HepG2 (cell line): Measurements from ENCODE around the gene PGA3. TPM values are rescaled to one million over a fixed set of nuclear protein-coding genes. Genes with fewer than 3 reads are reported as not detected.

Experiments used
- CBX5 ChIP-seq: sonication (generic); formaldehyde crosslinking; IDR thresholded peaks from 2 replicates; pipeline ENCODE4 v1.4.0; 2020; ENCODE audit warnings: missing genetic modification reagents, borderline replicate concordance
- CREB1 ChIP-seq, 2 experiments: fragments of 450-650 bp in 1 of 2; IDR thresholded peaks; 2 replicates each; pipeline ENCODE4 v1.6.1; 2016 to 2017; ENCODE audit warnings: control low read depth in 1 of 2, mild to moderate bottlenecking in 1 of 2, missing compliant biosample characterization in 1 of 2, missing genetic modification characterization in 1 of 2
- HMGA1 ChIP-seq: sonication (generic); formaldehyde crosslinking; conservative IDR thresholded peaks from 2 replicates; pipeline ENCODE4 v1.4.0; 2020; ENCODE audit warnings: missing genetic modification reagents
- HNF4A ChIP-seq: sonication (generic); formaldehyde crosslinking; IDR thresholded peaks from 2 replicates; pipeline ENCODE4 v1.4.0; 2020; ENCODE audit warnings: missing genetic modification reagents
- LCORL ChIP-seq, 2 experiments: fragments of 450-650 bp in 1 of 2; sonication (generic) in 1 of 2; formaldehyde crosslinking in 1 of 2; IDR thresholded peaks; 2 replicates each; pipeline versions ENCODE4 v1.5.0 to v1.6.1; 2017 to 2020; ENCODE audit warnings: antibody characterized with exemption in 1 of 2, missing genetic modification reagents in 1 of 2
- PAF1 ChIP-seq: IDR thresholded peaks from 2 replicates; pipeline ENCODE4 v1.6.1; 2016; ENCODE audit warnings: missing genetic modification reagents, missing compliant biosample characterization
- POLR2A ChIP-seq, 2 experiments: IDR thresholded peaks; 2 replicates each; pipeline ENCODE4 v1.6.1; 2011; ENCODE audit warnings: low read depth in 2 of 2, low read length in 2 of 2, mild to moderate bottlenecking in 1 of 2, moderate library complexity in 1 of 2; ENCODE audit not compliant: insufficient read depth in 1 of 2
- RAD21 ChIP-seq: fragments of 450-650 bp; formaldehyde crosslinking; IDR thresholded peaks from 2 replicates; pipeline ENCODE4 v1.5.0; 2020; ENCODE audit warnings: mild to moderate bottlenecking
- RBM22 ChIP-seq: fragments of 200-400 bp; formaldehyde crosslinking; optimal IDR thresholded peaks from 2 replicates; pipeline ENCODE3; 2017; ENCODE audit warnings: mild to moderate bottlenecking, low read length, moderate library complexity
- RFX5 ChIP-seq: IDR thresholded peaks from 2 replicates; pipeline ENCODE4 v1.6.1; 2011; ENCODE audit warnings: low read depth, low read length, improper control_type of control experiment
- SRSF9 ChIP-seq: fragments of 200-400 bp; formaldehyde crosslinking; IDR thresholded peaks from 2 replicates; pipeline ENCODE4 v1.6.1; 2018; ENCODE audit warnings: borderline replicate concordance, mild to moderate bottlenecking, low read depth, low read length; ENCODE audit not compliant: insufficient read depth, poor library complexity, severe bottlenecking
- TBX3 ChIP-seq: fragments of 450-650 bp; IDR thresholded peaks from 2 replicates; pipeline ENCODE4 v1.6.1; 2017; ENCODE audit warnings: antibody characterized with exemption, mild to moderate bottlenecking, inconsistent platforms, borderline replicate concordance
- YEATS4 ChIP-seq: sonication (generic); formaldehyde crosslinking; IDR thresholded peaks from 2 replicates; pipeline ENCODE4 v1.4.0; 2020; ENCODE audit warnings: missing genetic modification reagents, borderline replicate concordance
- ZBTB38 ChIP-seq: sonication (generic); formaldehyde crosslinking; IDR thresholded peaks from 2 replicates; pipeline ENCODE4 v1.5.1; 2020; ENCODE audit warnings: mild to moderate bottlenecking, missing genetic modification reagents
- ZFAT ChIP-seq: sonication (generic); formaldehyde crosslinking; conservative IDR thresholded peaks from 2 replicates; pipeline ENCODE4 v1.8.1; 2023; ENCODE audit warnings: missing genetic modification reagents, inconsistent platforms
- ZFX ChIP-seq: sonication (generic); formaldehyde crosslinking; IDR thresholded peaks from 2 replicates; pipeline ENCODE4 v1.4.0; 2020; ENCODE audit warnings: mild to moderate bottlenecking, low read depth, missing genetic modification reagents, moderate library complexity
- ZNF10 ChIP-seq: sonication (generic); formaldehyde crosslinking; IDR thresholded peaks from 2 replicates; pipeline ENCODE4 v1.4.0; 2020; ENCODE audit warnings: mild to moderate bottlenecking, low read depth, missing genetic modification reagents, borderline replicate concordance
- ZNF205 ChIP-seq: IDR thresholded peaks from 2 replicates; pipeline ENCODE4 v1.6.1; 2018; ENCODE audit warnings: missing biosample characterization, missing genetic modification reagents
- ZNF546 ChIP-seq: sonication (generic); formaldehyde crosslinking; conservative IDR thresholded peaks from 2 replicates; pipeline ENCODE4 v1.8.1; 2023; ENCODE audit warnings: mild to moderate bottlenecking, missing genetic modification reagents
- ZNF768 ChIP-seq: sonication (generic); formaldehyde crosslinking; IDR thresholded peaks from 2 replicates; pipeline ENCODE4 v1.4.0; 2020; ENCODE audit warnings: missing genetic modification reagents
- ZNF790 ChIP-seq: sonication (generic); formaldehyde crosslinking; IDR thresholded peaks from 2 replicates; pipeline ENCODE4 v1.8.0; 2022; ENCODE audit warnings: missing genetic modification reagents, mild to moderate bottlenecking, borderline replicate concordance
- ZNF83 ChIP-seq: sonication (generic); formaldehyde crosslinking; IDR thresholded peaks from 2 replicates; pipeline ENCODE4 v1.4.0; 2020; ENCODE audit warnings: missing genetic modification reagents, mild to moderate bottlenecking, borderline replicate concordance
- ZSCAN12 ChIP-seq: sonication (generic); formaldehyde crosslinking; IDR thresholded peaks from 2 replicates; pipeline ENCODE4 v1.9.0; 2021; ENCODE audit warnings: mild to moderate bottlenecking, missing genetic modification reagents
- polyA plus RNA-seq, 8 experiments: library from polyadenylated mRNA; depleted of rRNA in 3 of 8; stranded (reverse) in 7 of 8; unstranded in 1 of 8; fragments of >200 nt; fragmentation: Illumina TruSeq in 4 of 8; extraction: Trizol in 4 of 8; gene quantifications; 2 replicates each; pipeline versions ENCODE4 v1.2.1 to v1.2.3, GENCODE V29; 2011 to 2016; ENCODE audit warnings: low read depth in 4 of 8, missing spikeins in 1 of 8, mixed read lengths in 1 of 8; ENCODE audit not compliant: insufficient read depth in 1 of 8
- total RNA-seq, 5 experiments: library from RNA; depleted of rRNA; stranded (reverse); fragments of >200 nt; fragmentation: Illumina TruSeq; extraction: Trizol; gene quantifications; 2 replicates each; pipeline ENCODE4 v1.2.3, GENCODE V29; 2016; ENCODE audit warnings: low read depth in 1 of 5
- TF ChIP-seq, protein P1 (sequence below): sonication (generic); formaldehyde crosslinking; IDR thresholded peaks from 2 replicates; pipeline ENCODE4 v1.5.1; 2020; ENCODE audit warnings: mild to moderate bottlenecking, missing genetic modification reagents, borderline replicate concordance
- TF ChIP-seq, protein P2 (sequence below): sonication (generic); formaldehyde crosslinking; IDR thresholded peaks from 2 replicates; pipeline ENCODE4 v1.5.0; 2020; ENCODE audit warnings: mild to moderate bottlenecking, missing genetic modification reagents, moderate library complexity
- TF ChIP-seq, protein P3 (sequence below): IDR thresholded peaks from 2 replicates; pipeline ENCODE4 v1.6.1; 2016; ENCODE audit warnings: mild to moderate bottlenecking, missing biosample characterization, missing genetic modification reagents
- TF ChIP-seq, protein P4 (sequence below): sonication (generic); formaldehyde crosslinking; IDR thresholded peaks from 2 replicates; pipeline ENCODE4 v1.4.0; 2020; ENCODE audit warnings: missing genetic modification reagents

Gene PGA3
- total and polyA plus RNA-seq, 2 of the 13 experiments (the other 11 are each of a cell fraction or from before 2014, with no cell fraction given): not detected

DNA sequence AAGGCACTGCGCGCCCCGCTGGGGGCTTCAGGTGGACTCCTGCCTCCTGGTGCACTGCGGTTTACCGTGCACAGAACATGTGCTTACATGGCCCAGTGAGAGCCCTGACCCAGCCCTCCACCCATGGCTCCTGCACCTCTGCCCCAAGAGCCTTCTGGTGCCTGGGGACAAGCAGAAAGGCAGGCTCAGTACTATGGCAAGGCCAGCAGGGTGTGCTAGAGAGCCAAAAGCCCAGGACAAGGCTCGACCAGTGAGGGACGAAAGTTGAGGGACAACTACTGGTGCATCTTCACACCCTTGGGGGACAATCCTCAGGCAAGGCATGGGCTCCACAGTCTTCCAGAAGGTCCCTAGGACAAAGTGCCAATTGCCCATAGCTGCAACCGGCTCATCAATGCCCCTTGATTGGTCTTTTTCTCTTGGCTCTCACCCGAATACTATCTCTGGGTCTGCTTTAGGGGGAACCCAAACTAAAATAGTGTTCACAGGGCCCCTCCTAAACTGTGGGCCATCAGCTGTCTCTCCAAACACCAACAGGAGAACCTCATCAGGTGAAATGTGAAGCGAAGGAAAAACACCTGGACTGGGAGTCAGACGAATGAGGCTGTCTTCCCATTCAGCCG is 51.2 kb downstream of the PGA3 start (continued):
- TF ChIP-seq ZNF83 (CRISPR knock-in tag) (no peak), YEATS4 (CRISPR knock-in tag) (no peak), ZSCAN12 (CRISPR knock-in tag) (no peak), ZFAT (CRISPR knock-in tag) (no peak), ZNF546 (CRISPR knock-in tag) (no peak), ZNF790 (CRISPR knock-in tag) (no peak), RAD21 (CRISPR knock-in tag) (peak; percentile 74), ZBTB38 (CRISPR knock-in tag) (0 out of 2 replicates have a peak, but pooled peaks have one; percentile 39), ZNF768 (CRISPR knock-in tag) (0 out of 2 replicates have a peak, but pooled peaks have one; percentile 18), LCORL (IDR thresholded peaks at IDR 0.05) (no peak), LCORL (CRISPR knock-in tag; IDR thresholded peaks at IDR 0.05) (peak; percentile 69), POLR2A (IDR thresholded peaks at IDR 0.05; ENCODE audit: insufficient read depth in 1 of 2, low read depth in 2 of 2, low read length in 2 of 2) (peak; percentile 12 to 52; a peak in 1 of 4 replicates), CBX5 (CRISPR knock-in tag) (peak; percentile 21; the same call in 1 of the 2 replicates), RBM22 (peak; percentile 90), ZFX (CRISPR knock-in tag) (peak; percentile 35; the same call in 1 of the 2 replicates), CREB1 (IDR thresholded peaks at IDR 0.05) (no peak), CREB1 (CRISPR knock-in tag; IDR thresholded peaks at IDR 0.05) (no peak), HMGA1 (CRISPR knock-in tag) (no peak), SRSF9 (no peak), TBX3 (no peak), HNF4A (CRISPR knock-in tag) (no peak), RFX5 (no peak), PAF1 (no peak), ZNF205 (CRISPR knock-in tag) (0 out of 2 replicates have a peak, but pooled peaks have one; percentile 15), ZNF10 (no peak)
- TF ChIP-seq, protein P1, sequence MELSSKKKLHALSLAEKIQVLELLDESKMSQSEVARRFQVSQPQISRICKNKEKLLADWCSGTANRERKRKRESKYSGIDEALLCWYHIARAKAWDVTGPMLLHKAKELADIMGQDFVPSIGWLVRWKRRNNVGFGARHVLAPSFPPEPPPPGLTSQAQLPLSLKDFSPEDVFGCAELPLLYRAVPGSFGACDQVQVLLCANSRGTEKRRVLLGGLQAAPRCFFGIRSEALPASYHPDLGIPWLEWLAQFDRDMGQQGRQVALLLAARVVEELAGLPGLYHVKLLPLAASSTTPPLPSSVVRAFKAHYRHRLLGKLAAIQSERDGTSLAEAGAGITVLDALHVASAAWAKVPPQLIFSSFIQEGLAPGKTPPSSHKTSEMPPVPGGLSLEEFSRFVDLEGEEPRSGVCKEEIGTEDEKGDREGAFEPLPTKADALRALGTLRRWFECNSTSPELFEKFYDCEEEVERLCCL (CRISPR knock-in tag): no peak
- TF ChIP-seq, protein P2, sequence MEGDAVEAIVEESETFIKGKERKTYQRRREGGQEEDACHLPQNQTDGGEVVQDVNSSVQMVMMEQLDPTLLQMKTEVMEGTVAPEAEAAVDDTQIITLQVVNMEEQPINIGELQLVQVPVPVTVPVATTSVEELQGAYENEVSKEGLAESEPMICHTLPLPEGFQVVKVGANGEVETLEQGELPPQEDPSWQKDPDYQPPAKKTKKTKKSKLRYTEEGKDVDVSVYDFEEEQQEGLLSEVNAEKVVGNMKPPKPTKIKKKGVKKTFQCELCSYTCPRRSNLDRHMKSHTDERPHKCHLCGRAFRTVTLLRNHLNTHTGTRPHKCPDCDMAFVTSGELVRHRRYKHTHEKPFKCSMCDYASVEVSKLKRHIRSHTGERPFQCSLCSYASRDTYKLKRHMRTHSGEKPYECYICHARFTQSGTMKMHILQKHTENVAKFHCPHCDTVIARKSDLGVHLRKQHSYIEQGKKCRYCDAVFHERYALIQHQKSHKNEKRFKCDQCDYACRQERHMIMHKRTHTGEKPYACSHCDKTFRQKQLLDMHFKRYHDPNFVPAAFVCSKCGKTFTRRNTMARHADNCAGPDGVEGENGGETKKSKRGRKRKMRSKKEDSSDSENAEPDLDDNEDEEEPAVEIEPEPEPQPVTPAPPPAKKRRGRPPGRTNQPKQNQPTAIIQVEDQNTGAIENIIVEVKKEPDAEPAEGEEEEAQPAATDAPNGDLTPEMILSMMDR (CRISPR knock-in tag): peak; percentile 96
- TF ChIP-seq, protein P3, sequence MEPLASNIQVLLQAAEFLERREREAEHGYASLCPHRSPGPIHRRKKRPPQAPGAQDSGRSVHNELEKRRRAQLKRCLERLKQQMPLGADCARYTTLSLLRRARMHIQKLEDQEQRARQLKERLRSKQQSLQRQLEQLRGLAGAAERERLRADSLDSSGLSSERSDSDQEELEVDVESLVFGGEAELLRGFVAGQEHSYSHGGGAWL (CRISPR knock-in tag): no peak
- TF ChIP-seq, protein P4, sequence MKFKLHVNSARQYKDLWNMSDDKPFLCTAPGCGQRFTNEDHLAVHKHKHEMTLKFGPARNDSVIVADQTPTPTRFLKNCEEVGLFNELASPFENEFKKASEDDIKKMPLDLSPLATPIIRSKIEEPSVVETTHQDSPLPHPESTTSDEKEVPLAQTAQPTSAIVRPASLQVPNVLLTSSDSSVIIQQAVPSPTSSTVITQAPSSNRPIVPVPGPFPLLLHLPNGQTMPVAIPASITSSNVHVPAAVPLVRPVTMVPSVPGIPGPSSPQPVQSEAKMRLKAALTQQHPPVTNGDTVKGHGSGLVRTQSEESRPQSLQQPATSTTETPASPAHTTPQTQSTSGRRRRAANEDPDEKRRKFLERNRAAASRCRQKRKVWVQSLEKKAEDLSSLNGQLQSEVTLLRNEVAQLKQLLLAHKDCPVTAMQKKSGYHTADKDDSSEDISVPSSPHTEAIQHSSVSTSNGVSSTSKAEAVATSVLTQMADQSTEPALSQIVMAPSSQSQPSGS (CRISPR knock-in tag): no peak
